ENCODE measurements around the gene PLA2G12A.

The PLA2G12A gene

DNA sequence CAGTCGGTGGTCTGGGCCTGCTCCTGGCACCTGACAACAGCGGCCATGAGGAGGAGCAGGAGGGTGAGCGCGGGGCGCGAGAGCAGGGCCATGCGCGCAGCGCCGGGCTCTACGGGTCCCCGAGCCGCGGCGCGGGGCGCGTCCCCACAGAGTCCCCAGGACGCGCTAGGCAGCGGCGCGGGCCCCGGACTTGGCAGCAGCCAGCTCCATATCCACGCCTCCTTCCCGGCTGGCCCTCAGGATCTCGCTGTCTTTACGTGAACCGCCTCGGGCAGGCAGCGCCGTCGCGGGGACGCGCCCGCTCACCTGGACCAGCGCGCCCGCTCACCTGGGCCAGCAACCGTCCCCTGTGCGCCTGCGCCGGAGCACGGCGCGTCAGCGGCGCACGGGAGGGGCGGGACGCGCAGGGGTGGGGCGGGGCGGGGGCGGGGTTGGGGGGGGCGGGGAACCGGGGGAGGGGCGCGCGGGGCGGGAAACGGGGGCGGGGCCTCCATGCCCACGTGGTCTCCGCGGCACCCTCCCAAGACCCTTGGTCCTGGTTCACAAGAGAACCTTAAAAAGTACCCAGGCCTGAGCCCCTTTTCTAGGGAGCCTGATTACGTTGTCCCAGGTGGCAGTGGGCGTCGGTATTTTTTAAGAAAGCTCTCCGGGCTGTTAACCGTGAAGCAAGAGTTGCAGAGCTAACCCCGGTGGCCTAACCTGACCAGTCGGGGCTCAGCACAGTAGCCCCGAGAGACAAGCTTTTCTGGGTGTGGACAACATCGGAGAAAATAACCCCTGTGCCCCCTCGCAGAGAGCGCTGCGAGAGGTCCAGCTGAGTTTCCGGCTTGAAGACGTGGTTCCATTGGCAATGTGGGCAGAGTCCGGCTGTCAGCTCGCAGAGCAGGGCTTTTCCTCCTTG lies at the start of gene PLA2G12A:
Gene PLA2G12A, minus strand, starts transcription at position 353 of the 901 bp plus-strand sequence. Its CDS starts 261 bp downstream, at position 92.
- DNase-seq, result peak; percentile 85

DNA sequence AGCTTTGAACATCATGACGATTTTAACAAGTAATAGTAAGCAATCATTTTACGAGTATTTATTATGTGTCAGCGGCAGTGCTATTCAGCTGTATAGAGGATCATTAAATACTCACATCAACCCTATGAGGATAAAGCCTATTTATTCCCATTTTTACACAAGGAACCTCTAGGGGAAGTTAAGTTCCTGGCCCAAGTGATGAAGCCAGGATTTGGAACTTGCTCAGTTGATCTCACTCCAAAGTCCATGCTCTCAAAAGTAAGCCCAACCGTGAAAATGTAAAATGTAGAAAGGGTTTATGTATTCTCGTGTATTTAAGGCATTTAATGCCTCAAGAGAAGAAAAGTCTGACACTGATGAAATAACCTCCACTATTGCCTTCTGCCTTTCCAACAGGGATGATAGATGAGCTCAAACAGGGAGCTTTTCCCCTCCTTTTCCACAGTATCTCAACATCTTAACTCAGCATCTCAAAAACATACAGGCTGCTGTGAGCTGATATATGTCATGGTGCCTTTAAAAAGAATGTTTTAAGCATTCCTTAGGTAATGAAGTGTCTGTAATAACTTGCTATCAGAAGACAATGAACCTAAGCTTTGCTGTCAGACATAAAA lies 35.0 kb upstream of the PLA2G12A start:
- no peak for DNase-seq

DNA sequence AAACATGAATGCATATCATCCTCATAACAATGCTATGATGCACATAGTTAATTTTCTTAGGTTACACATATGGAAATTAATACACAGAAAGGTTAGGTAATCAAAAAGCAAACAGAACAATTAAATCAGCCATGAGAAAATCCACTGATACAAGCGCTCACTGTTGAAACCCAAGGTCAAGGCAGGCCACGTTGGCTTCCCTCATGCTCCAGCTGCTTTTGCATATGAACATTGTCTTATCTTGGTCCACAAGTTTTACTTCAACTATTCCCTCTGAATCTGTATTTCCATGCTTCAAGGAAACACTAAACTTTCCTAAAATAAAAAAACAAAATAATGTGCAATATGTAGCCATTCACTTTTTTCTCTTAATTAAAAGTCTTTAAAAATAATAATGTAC lies 34.5 kb upstream of the PLA2G12A start:
- no peak for DNase-seq

DNA sequence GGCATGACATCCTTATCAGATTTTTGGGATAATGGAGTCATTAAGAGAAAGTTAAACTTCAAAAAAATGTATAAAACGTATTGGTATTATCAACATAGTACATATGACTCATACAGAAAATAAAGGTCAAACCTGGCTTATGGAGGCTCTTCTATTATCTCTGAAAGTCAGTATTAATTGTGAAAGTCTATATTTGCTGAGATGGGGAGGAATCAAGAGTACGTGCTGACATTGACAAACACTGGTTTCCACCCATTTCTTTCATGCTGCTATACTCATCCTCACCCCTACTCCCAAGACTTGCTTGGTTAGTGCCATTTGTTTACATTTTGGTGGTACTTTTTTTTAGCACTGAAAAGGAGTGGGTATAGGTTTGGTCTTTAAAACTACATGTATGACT lies 30.8 kb upstream of the PLA2G12A start:
- no peak for DNase-seq

DNA sequence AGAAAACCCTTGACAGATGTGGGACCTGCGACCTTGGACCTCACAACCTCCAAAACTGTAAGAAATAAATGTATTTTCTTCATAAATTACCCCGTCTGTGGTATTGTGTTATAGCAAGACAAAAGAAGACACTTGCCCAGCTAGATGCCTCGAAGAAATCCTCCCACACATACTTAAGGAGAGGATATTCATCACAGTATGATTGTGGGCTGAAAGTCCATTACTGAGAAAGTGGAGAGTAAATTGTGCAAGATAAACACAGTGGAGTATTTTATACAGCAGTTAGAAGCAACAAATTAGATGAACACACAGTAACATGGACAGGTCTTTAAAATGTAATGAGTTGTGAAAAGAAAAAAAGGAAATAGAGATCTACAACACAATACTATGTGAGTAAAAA lies 25.8 kb upstream of the PLA2G12A start:
- no peak for DNase-seq

DNA sequence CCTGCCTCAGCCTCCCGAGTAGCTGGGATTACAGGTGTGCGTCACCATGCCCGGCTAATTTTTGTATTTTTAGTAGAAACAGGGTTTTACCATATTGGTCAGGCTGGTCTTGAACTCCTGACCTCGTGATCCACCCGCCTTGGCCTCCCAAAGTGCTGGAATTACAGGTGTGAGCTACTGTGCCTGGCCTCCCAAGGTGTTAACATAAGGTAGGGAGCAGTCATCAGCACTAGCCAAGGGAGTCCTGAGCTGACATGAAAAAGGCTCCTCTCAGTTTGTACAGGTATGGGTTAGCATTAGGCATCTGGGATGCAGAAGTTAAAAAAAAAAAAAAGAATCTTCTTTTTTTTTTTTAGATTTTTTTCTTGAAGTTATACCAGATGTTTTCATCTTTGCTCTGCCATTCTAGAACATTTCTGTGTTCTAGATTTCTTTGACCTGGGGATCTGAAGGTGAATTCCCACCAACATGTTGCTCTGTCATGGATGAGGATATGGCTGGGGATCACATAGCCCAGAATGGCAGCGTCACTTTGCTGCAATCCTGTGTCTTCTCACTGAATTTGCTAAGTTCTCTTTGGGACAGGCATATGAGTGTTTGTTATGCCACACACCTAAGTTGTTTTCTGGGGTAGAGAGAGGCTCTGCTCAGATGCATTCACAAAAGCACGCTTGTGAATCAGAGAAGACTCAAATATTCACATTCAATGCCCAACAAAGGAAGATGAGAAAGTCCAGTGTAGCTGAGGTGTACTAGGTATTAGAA lies 24.4 kb upstream of the PLA2G12A start:
- DNase-seq, result no peak

DNA sequence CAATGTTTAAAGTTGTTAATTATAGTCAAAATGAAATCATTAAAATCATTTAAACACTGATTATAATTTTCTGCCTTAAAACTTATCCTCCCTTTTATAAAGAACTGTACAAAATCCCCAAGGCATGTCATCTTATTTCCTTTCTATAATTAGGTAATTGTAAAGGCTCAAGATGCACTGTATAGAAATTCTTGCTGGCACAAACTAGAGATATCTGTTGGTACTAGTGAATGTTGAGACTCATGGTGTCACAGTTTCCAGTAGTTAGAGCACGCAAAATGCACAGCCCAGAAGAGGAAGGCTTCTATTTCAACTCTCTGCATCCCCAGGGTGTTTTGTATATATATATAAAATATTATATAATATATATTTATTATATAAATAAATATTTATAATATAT lies 22.7 kb upstream of the PLA2G12A start:
- no peak for DNase-seq

DNA sequence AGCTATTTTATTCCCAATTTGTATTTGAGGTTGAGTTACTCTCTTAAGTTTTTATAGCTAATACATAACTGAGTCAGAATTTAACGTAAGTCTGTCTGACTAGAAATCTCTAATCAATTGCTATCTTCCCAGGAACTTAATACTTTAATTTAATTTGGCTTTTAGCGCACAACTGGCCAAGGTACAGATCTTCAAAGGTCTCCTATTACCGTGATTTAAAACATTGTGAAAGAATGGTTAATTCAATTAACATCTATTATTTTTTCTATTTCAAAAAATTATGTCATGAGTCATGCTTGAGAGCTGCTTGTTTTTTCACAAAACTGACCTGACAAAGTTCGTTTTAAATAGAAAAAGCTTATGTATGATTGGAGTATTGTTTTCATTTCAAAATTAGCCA lies 22.0 kb upstream of the PLA2G12A start:
- DNase-seq, result no peak

DNA sequence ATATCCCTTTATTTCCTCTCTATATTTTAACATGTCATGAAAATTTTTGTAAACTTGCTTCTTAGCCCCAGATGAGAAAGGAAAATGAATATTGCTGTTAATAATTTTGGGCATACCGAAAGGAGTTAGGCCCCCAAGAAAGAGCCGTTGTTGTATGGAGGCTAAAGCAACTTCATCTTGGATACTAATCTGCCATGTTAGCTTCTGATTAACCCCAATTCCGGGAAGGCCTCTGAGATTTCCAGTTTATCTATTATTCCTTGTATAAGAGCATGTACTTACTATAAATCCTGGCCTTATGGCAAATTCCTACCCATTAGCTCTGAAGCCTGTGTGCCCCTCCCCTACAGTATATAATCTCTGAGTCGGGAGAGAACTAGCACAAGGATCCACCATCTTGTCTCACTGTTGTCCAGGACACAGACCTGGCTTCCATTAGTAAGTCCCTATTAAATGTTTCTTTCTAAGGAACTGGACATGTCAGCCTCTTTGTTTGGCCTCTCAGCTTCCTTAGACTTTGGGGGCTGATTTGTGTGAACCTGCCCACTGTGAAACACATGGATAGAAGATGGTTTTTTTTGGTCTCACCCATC lies 20.9 kb upstream of the PLA2G12A start:
- no peak for DNase-seq

DNA sequence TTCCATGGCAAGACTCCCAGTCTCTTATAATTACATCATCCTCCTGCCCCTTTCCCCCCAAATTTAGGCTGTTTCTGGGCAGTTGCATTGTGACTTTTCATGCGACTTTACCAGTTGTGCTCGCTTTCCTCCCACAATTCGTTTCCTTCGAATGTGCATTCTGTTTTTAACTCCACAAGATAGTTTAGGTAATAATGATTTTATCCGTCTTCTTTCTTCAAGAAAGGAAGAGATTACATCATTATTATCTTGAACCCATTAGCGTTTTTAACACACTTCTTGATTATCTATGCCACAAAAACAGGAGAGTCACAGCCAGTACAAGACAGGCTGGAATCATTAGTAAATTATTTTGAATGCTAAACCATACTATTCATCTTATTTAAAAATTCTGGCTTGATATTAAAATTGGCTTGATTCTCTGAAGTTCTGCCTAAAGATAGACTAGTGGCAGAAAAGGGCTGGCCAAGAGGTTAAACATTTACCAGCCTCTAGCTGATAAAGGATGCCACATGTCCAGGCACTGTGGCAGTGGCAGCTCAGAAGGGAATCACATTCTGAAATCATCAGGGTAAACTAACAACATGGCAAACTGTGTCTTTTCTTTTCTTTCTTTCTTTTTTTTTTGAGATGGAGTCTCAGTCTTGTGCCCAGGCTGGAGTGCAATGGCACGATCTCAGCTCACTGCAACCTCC lies 19.7 kb upstream of the PLA2G12A start:
- DNase-seq, result no peak

DNA sequence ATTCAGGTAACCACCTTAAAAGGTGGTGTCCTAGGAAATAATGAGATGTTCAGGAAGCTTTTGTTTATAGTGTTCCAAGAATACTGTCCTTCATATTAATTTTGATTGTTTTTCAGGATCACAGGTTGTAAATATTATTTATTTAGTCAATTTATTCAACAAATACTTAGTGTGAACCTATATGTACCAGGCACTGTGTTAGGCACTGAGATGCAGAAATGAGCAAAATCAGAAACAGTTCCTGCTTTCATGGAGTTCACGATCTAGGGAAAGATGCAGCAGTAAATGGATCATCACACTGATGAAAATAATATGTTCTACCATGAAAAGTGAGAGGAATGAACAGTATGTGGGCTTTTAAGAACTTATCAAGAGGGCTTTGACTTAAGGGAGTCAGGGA lies 18.2 kb upstream of the PLA2G12A start:
- no peak for DNase-seq

DNA sequence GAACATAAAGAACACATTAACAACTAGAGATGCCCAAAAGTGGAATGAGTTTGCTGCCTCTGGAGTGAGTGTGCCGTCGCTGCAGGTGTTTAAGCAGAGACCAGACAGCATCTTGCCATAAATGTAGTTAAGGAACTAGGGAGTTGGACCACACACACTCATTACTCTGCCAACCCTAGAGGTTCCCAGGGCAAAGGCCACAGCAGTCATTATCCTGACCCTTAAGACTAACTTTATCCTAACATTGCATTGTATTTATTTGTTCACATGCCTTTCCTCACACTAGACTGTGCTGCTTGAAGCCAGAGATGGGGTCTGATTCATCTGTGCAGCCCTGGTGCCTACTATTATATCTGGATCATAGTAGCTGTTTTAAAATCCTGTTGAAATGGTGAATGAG lies 16.9 kb upstream of the PLA2G12A start:
- DNase-seq, result no peak

DNA sequence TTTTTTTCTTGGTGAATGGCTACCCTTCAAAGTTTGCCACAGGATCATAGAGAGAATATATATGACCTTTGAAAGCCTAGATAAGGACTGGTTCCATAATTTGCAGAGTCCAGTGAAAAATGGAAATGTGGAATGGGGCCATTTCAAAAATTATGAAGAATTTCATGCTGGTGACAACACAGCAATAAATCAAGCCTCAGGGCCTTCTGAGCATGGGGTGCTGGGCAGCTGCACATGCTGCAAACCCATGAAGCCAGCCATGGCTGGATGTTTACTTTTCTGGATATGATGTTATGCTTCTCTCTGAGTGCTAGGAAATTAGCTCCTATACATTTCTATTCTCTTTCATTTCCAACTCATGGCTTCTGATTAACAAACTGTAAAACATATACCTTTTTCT lies 16.0 kb upstream of the PLA2G12A start:
- DNase-seq, result no peak

DNA sequence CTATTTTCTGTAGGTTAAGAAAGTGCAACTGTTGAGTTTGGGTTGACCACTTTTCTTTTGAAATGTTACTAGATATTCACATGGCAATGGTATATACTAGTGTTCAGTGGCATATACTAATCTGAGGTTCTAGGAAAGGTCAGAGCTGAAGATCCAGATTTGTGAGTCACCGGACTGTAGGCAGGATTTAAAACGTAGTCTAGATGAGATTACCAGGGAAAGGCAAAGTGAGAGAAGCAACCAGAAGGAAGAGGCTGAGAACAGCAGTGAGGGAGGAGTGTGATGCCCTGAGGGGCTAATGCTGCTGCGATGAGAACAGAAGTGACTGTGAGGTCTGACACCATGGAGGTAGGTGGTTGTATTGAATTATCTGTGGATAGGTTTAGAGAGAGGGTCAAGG lies 9.7 kb upstream of the PLA2G12A start:
- no peak for DNase-seq

DNA sequence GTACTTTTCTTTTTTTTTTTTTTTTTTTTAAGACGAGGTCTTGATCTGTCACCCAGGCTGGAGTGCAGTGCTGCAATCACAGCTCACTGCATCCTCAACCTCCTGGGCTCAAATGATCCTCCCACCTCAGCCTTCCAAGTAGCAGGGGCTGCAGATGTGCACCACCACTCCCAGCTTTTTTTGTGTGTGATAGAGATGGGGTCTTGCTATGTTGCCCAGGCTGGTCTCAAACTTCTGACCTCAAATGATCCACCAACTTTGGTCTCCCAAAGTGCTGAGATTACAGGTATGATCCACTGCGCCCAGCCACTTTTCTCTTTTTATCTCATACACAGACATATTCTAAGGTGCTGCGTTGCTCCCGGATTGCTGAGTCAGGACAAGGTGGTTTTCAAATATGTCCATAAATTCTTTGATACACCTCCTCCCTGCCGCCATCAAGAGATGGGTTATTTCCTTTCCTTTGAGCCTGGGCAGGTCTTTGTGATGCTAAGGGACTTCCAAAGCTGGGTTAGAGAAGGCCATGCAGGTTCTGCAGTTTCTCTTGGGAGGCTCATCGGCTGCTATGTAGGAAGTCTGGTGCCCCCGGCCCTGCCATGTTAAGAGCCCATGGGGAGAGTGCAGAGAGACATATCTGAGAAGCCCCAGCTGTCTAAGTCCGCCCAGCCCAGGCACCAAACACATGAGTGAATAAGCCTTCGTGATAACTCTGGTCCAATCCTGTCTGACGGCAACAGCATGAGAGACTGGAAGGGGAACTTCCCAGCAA lies 8.4 kb upstream of the PLA2G12A start:
- DNase-seq, result no peak

DNA sequence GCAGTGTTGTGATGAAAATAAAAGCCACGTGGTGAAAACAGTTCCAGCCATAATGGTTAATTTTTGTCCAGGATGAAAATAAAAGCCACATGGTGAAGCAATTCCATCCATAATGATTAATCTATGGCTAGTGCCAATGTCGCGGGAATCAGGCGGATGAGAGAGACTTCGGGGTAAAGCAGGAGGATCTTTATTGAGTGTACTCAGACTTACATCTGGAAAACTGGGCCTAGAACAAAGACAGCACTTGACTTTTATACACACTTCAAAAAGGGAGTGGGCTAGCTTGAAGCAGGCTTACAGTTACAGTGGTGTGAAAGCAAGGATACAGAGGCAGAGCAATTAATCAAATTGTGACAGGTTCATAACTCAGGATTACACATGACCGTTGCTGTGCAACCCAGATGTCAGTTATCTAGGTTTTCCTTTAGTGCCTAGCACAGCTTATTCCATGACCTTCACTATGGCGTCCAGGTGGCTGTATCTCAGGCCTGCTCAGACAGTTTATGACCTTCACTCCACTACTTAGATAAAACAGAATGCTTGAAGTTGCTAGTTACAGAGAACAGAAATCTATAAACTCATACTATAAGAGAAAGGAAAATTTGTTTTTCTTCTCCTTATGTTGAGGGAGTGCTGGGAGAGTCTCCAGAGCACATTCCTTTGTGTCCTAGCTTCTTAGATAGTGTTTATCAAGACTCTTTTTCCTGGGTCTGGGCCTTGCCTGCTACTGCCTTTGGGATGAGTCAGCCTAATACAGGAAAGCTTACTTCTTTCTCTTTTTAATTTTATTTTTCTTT lies 5.9 kb upstream of the PLA2G12A start:
- no peak for DNase-seq

DNA sequence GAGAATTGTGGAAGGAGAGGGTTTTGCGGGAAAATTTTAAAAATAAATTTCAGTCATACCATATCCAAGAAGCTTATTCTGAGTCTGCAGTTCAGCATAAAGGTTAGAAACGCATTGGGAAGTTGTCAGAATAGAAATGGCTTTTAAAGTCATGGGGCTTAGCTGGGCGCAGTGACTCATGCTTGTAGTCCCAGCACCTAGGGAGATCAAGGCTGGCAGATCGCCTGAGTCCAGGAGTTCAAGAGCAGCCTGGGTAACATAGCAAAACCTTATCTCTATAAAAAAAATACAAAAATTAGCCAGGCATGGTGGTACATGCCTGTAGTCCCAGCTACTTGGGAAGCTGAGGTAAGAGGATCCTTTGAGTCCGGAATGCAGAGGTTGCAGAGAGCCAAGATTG lies 3.9 kb upstream of the PLA2G12A start:
- no peak for DNase-seq

DNA sequence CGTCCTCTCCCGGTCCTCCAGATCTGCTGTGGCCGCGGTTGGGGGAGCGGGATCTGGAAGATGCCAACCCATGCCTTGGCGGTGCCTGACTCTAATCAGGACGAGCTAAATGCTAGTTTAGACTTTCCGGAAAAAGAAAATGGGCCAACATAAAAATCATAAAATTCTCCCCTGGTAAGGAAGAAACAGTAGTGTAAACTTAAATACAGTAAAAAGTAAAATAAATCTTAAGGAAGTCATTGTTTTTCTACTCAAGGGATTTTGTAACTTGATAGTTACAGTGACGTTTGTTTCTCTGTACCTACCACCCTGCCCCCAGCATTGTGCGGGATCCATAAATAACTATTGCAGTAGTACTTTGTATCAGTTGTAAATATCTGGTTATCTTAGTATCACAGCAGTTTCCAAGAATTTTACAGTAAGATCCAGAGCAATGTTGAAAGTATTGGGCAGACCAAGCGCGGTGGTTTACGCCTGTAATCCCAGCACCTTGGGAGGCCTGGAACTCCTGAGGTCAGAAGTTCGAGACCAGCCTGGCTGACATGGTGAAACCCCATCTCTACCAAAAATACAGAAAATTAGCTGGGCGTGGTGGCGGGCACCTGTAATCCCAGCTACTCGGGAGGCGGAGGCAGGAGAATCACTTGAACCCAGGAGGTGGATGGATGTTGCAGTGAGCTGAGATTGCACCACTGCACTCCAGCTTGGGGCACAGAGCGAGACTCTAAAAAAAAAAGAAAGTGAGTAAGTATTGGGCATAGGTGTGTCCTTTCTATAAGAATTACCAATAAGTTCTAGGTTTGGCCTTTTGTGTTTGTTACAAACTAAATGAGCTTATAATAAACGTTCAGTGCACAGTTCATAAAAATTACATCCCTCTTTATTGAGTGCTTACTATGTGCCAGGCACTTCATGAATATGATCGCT lies 1.0 kb upstream of the PLA2G12A start:
- no peak for DNase-seq

DNA sequence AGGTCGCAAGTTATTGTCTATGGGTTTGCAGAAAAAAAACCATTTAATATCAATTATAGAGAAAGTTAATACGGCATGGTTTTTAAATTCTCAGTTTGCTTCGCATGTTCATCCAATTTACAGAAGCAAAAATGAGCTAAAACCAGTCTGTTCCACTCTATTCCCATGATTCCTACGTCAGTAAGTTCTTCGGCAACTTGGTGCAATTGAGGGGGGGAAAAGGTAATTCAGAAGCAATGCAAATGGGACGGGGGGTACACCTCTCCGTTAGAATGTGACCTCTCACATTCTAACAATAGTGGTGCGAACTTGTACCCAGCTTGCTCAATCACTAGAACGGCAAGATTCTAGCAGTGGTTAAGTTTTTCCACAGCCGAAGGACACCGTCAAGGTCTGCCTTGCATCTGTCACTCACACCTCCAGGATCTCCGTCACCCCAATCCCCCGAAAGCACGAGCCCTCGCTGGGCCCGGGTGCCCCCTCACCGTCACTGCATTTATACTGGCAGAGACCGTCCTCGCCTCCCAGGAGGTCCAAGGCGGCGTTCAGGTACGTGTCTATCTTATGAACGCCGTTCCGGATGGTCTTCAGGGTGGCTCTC lies 653 bp downstream of the PLA2G12A start:
- DNase-seq, result no peak

Data from activated CD8-positive, alpha-beta memory T cell treated with anti-CD3 and anti-CD28 coated beads, Interleukin-2, amount 50 U/mL, for 48 hours (primary cell).